ENCODE results near the gene EML6.
"Not testable (repeated sequence)": the region's sequence is repeated elsewhere in the genome, so short reads cannot be mapped to it uniquely, and the experiment has no call there.

EML6 gene

DNA sequence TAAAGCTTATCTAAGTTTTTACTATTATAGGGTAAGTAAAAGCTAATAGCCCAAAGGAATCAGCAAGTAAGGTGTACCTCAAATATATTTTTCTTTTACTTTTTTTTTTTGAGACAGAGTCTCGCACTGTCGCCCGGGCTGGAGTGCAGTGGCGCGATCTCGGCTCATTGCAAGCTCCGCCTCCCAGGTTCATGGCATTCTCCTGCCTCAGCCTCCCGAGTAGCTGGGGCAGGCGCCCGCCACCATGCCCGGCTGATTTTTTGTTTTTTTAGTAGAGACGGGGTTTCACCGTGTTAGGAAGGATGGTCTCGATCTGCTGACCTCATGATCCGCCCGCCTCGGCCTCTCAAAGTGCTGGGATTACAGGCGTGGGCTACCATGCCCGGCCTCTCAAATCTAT, 267.2 kb downstream of the EML6 start:
- DNase-seq: not testable (repeated sequence)

DNA sequence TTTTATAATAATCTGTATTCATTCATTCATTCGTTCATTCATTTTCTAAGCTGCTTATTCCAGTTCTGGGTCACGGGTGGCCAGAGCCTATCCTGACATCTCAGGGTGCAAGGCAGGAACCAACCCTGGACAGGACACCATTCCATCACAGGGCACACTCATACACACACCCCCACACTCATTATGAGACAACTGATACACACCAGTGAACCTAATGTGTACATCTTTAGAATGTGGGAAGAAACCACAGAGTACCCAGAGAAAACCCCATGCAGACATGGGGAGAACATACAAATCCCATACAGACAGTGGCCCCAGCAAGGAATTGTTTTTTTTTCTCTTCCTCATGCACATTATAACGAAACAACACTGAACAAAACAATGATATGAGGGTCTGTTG, 272.1 kb downstream of the EML6 start:
- no peak for DNase-seq

DNA sequence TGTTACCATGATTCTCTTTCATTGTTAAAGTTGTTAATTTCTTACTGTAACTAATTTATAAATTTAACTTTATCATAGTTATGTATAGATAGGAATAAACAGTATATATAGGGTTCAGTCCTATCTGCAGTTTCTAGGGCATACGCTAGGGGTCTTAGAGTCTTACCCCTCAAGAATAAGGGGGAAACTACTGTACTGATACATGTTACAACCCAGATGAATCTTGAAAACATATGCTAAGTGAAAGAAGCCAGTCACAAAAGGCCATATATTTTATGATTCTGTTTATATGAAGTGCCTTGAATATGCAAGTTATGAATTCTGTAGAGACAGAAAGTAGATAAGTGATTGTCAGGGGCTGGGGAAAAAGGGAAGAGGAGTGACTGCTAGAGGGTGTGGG, 274.4 kb downstream of the EML6 start:
- no peak for DNase-seq

DNA sequence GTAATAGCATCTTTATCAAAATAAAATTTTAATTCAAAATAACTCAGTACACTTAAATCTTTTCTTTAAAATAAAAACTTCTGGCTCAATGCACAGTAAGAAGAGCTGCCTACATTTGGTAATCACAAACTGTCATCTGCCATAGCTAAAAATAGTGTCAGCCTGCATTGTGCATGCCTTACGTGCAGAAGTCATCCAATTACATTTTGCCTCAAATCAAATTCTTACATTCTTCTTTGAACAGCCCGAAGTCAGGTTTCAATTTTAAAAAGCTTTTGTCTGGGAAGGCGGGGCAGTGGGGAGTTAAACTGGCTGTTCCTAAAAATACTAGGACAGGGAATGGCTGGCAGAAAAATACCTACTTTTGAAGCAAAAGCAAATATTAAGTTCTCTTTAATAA, 275.7 kb downstream of the EML6 start:
- peak in 1 of 56 donors; percentile 11 for DNase-seq

DNA sequence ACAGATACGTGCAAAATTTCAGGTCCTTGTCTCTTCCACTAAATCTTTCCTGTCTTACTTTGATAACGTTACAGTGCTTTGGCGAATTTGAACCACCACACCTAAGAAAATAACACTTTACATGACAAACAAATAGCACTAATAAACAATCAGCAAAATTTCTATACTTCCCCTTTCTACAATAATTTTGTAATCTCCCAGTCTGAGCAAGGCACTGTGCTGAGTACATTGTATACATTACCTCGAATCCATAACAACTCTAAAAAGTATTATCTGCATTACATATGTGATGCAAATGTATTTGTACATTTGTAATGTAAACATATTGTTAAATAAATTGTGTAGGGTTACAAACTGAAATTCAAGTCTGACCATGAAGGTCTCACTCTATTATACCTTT, 276.9 kb downstream of the EML6 start:
- no peak for DNase-seq

DNA sequence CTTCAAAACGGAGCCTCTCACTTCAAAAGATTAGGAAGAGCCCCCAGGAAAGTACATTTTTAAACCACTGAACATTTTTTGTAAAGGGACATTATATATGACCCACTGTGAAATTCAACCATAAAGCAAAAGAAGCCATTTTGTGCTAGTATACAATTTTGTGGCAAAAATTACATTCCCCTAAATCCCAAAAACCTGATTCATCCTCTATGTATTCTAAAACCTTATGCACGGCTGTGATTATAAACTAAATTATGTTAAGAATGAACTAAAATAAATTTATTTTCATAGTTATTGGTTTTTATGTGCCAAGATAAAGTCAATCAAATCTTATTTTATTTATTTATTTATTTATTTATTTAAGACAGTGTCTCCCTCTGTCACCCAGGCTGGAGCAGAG, 278.3 kb downstream of the EML6 start:
- no peak for DNase-seq

DNA sequence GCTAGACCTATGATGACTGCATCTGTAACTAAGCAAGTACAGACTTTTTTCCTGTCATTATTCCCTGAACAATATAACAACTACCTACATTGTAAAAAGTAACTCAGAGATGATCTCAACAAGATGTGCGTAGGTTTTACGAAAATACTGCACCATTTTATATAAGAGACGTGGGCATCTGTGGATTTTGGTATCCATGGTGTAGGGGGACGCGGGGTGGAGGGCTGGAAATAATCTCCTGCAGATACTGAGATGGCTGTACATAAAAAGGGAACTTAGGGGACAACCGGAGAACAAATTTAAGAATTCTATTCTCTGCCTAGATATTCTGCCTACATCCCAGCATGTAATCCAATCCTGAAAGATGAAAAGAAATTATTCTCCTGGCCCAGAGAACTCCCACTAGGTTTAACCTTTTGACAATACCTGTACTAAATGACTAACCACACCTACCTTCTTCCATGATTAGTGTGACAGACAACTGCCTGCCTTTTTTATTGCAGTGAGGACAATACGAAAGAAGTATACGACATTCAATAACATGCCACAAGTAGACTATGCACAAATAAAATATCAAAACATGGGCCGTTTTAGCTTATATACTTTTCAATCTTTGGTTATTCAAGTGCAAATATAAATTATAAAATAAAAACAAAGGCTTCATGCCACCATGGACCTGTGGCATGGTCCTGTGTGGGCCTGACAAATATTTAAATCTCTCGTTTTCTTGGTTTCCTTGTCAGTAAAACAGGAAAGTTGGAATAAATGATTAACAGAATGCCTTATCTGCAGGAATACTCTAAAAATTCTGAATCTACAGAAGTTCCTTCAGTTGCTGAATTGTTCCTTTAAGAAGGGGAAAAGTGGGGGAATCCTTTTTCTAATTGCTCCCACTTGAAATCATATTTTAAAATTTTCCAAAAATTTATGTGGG, 280.5 kb downstream of the EML6 start:
- peak in 1 of 56 donors; percentile 26 for DNase-seq

DNA sequence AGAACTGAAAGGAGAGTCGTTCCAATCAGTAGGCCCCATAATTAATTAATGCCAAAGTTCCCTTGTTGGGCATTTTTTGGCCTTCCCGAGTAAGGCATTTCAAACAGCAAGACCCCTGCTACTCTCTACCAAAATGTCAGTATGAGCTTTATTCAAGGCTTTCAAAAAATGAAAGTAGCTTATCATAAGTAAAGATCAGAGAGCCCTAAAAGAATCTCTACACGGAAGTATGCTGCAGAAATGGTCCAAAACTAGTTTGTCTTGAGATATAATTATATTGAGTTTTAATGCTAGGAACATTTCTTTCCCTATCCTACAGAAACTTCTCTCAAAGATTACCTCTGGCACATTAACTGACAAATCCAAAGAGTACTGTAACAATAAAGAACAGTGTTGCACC, 282.8 kb downstream of the EML6 start:
- no peak for DNase-seq

DNA sequence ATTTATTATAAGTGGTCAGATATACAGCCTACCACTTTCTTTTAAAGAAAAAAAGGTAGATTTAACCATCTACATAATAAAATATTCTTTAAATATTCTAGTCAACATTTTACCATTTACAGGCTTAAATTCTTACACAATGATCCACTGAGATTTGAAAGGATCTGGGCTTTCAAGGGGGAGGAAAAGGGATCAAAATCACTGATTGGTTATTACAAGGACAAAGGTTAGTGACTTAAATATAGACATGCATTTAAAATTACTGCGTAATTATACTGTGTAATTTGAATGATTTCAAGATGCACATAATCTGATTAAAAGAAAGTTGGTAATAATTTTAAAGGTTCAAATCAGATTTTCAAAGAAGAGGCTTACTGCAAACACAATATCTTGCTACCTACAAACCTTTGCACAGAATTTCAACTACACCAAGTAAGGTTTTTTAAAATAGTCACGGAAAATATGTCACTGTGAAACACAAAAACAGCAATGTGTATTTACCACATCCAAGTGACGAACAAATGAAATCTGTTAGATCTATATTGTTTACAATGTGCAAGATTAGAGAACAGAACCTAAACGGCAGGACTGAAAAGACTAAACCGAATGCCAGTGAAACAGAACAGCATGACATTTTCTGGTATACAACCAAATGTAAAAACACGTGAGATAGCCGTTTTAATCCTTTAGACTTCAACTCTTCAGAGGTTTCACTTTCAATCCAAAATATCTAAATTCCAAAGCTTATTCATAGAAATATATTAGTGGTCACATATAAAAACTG, 286.0 kb downstream of the EML6 start:
- DNase-seq: no peak

DNA sequence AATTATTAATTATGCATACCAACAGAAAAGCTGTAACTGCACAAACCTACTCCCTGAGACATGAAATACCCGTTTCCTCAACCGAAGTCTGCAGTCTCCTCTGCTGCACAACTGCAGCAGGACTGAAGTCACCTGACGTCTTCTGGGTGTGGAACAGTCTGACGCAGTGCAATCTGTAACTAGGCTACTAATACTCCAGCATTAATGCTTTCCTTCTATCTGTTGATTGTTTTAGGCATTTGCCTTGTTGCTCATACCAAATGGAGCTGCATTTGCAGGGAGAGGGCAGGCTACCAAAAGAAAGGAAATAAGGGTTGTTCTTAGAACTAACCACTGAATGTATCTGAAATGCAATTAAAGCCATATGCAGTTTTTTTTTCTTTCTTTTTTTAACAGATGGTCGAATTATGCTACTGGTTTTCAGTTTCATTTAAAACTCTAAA, 286.7 kb downstream of the EML6 start:
- DNase-seq: peak in 34 of 56 donors; percentile 2 to 74 (median 34)

DNA sequence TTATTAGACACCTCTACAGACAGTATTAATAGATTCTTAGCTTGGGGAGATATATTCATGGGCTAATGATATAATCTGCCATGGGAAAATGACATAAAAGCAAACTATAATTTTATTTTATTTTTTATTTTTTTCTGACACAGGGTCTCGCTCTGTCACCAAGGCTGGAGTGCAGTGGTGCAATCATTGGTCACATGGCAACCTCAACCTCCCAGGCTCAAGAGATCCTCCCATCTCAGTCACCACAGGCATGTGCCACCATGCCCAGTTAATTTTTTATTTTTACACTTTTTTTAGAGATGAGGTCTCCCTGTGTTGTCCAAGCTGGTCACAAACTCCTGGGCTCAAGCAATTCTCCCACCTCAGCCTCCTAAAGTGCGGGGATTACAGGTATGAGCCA, 287.5 kb downstream of the EML6 start:
- no peak for DNase-seq

DNA sequence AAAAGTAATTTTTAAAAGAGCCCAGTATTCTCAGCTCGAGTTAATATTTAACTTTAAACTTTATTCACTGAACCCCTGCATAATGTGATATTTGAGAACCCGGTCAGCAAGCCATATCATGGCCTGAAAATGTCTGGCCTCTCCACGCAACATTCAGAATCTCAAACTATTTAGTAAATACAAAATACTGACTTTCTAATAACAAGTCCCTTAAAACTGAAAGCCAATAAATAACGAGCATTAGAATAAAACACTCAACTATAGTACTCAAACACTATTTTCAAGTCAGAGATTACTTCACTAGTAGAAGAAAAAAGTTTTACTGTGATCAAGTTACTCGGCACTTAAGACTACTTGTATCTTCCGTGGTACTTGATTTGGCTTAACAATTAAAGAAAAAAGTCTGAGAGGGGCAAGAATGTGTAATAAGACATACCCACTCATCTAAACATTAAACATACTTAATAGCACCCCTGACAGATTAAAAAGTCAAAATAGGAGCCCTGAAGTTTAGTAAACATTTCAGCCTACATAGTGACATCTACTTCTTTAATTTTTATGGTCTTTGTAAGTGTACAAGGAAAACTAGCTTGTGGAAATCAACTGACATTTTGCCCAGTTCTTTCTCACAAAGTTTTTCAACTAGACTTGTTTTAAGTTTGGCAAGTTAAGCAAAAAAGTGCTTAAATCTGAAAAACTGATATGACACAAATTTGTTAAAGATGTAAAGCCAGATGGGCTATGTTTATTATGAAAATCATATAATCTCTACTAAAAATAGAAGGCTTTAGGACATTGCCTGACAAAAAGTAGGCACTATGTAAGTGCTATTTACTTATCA, 288.6 kb downstream of the EML6 start:
- DNase-seq: no peak

DNA sequence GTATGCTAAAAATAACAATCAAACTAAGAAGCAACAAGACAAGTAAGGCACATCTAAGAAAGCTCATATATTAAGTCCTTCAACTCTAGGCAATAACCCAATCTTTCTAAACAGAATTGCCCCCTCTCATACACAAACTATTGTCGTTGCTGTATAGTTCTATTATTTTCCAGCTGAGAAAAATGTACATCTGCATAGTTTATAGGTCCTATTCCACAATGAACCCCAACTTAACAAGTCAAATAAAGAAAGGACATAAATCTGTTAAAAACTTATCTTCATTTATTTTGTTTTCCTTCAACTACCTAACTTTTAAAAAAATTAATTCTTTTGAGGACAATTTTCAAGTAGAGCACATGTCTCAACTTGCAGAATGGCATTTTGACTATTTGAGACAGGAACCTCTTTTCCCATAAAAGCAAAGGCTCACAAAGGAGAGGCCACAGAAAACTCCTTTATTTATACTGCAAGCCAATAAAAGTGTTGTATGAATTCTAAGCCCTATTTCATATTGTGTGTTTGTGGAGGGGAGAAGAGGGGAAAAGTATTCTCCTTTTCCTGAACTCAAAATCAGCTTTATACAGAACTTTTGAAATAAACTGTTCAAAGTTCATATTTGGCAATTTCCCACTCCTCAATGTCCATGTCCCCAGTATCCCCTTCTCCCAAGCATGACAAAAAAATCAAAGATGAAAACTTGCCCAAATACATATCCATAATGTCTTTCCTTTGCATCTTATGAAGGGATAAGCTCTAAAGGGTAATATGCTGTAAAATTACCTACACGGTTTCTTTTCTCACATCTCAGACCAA, 289.4 kb downstream of the EML6 start:
- no peak for DNase-seq

DNA sequence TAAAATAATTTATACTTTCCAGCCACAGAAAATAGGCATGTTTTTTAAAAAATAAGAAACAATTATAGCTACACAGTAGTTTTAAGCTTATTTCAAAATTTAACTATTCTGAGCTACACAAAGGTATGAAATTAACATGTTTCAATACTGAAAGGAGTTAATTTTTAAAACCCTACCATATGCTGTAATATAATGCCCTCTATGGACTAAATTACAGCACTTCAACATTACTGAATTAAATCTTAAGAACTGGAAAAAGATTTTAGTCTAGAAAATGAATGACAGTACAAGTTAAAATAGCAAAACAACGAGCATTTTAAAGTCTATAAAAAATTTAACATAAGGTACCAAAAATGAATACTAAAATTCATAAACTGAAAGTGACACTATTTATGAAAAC, 290.5 kb downstream of the EML6 start:
- no peak for DNase-seq

DNA sequence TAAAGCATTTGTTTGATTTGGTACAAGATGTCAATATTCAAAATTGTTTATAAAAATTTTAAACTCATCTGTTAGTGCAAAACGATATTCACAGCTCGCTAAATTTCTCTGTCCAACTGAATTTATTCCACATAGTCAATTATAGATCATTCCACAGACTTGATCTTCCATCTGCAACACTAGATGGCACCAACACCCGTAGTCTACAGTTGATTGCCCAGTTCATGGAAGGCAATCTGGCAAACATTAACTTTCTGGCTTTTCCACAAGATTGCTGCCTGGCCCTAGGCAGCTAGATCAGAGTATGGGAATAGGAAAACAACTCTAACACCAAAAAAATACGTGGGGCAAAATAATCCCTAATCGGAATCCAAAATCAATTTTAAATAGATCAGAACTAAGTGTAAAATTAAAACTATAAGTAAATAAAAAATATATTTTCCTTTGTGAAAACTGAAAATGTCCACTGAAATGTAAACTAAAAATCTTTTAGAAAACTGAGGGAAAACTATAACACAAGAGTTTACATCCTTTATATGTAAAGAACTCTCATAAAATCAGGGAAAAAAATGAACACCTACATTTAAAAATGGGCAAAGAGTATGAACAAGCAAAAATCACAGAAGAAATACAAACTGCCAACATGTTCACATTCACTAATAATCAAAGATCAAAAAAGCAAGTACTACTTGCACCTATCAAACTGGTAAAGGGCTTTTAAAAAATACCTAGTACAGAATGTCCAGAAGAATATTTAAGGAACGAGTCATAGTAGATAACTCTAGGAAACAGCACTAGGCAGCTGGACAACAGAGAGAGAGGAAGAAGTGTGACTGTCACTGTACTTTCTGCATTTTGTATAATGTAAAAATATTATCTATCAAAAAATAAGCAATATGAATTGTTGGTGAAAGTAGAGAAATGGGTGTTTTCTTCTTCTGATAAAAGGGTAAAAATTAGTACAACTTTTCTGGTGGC, 291.8 kb downstream of the EML6 start:
- peak in 30 of 56 donors; percentile 1 to 75 (median 20) for DNase-seq

DNA sequence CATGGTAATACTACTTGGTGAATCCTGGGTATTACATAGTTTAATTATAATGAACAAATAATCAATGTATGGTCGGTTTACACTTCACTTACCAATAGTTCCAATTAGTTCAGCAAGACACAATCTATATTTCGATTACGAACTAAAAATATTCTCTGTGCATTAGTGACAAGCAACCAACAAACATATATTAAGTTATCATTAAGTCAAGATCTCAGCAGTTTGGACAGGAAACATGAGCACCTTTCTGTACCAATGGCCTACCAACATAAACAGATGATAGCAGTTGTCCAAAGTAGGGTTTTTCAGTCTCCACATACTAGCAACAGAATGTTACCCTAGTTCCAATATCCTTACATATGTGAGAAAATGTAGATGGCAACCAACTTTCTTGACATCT, 294.0 kb downstream of the EML6 start:
- DNase-seq: no peak

DNA sequence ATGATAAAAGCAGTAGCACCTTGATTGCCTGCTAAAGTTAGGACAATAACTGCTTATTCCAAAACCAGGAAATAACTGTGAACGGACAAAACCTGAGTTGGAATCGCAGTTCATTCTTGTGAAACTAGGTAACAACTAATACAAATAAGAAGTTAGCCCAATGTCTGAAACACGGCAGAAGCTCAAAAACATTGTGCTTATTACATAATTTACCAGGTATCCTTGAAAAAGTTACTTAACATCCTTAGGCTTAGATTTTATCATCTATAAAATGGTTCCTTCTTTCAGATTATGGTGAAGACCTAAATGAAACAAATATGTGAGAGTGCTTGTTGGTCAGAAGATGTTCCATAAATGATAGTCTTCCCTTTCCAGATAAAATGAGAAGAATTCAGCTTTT, 294.4 kb downstream of the EML6 start:
- DNase-seq: no peak

DNA sequence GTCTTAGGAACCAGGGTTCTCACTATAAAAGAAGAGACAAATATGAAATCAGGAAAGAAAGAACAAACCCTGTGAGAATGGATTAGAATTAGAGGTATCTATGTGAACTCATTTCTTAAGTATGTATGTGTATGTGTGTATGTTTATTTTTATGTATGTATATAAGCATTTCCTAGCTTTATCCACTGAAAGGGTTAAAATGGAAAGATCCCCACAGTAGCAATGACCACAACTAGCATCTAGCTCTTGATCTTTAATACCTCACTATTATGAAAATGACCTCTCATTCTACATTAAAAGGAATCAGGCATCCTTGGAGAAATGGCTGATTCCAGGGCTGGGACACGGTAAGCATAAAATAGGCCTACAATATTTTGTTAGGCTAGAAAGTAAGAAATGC, 295.2 kb downstream of the EML6 start:
- no peak for DNase-seq

DNA sequence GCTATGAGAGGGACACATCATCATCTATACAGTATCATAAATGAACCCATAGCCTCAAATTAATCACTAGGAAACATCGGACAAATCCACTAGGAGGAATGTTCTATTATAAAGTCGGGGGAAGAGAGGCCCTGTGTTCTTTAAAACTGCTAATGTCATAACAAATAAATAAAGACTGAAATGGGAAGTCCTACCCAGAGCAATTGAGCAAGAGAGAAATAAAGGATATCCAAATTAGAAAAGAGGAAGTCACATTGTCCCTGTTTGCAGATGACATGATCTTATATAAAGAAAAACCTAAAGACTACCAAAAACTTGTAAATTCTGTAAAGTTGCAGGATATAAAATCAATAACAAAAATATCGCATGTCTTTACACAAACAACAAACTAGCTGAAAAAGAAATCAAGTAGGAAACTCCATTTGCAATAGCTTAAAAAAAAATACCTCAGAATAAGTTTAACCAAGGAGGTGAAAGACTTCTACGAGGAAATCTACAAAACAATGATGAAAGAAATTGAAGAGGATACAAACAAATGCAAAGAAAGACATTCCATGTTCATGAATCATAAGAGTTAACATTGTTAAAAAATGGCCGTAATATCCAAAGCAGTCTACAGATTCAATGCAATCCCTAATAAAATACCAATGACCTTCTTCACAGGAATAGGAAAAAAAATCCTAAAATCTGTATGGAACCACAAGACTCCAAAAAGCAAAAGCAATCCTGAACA, 296.2 kb downstream of the EML6 start:
- no peak for DNase-seq

All from amygdala (tissue), 56 donors.